ENCODE measurements around the gene TSSK2. TPM values are rescaled to one million over a fixed set of nuclear protein-coding genes. Genes with fewer than 3 reads are reported as not detected.
"Not testable (repeated sequence)": the region's sequence is repeated elsewhere in the genome, so short reads cannot be mapped to it uniquely, and the experiment has no call there.

TSSK2 gene
- total and polyA plus RNA-seq, 2 donors: 0.09 TPM; not detected in 1

- Histone ChIP-seq H3K4me1 (ENCODE audit: control insufficient read depth in 2 of 2, insufficient read depth in 2 of 2, low read length in 2 of 2) (peaks cover 0 to 8% of the 10 kb centered on the region in 2 donors), H3K36me3 (ENCODE audit: control insufficient read depth in 2 of 2, insufficient read depth in 2 of 2, low read length in 1 of 2) (no peaks in the 10 kb centered on the region), H3K9me3 (ENCODE audit: control insufficient read depth in 2 of 2, insufficient read depth in 1 of 2, low read length in 1 of 2) (peaks cover 5 to 15% of the 10 kb centered on the region in 2 donors), H3K27me3 (ENCODE audit: control insufficient read depth in 2 of 2, insufficient read depth in 1 of 2, low read length in 1 of 2) (peaks cover 53 to 76% of the 10 kb centered on the region in 2 donors), H3K27ac (ENCODE audit: low read depth in 1 of 2, low read length in 1 of 2) (no peak overlapping the region), H3K4me3 (ENCODE audit: low read length in 2 of 2) (no peak overlapping the region)
- no peak for DNase-seq (ENCODE audit: low read depth in 6 of 9, low spot score in 9 of 9)
- WGBS: 61% methylated on average over 10 of the region's 10 CpGs
These were observed 20.5 kb downstream of the TSSK2 start for GRCh38 chr22:19151329-19152191.

GRCh38 chr22:19152942-19153883 is 22.1 kb downstream of the TSSK2 start:
- peaks cover 5 to 15% of the 10 kb centered on the region in 2 donors for H3K9me3 ChIP-seq (ENCODE audit: control insufficient read depth in 2 of 2, insufficient read depth in 1 of 2, low read length in 1 of 2)

DNA sequence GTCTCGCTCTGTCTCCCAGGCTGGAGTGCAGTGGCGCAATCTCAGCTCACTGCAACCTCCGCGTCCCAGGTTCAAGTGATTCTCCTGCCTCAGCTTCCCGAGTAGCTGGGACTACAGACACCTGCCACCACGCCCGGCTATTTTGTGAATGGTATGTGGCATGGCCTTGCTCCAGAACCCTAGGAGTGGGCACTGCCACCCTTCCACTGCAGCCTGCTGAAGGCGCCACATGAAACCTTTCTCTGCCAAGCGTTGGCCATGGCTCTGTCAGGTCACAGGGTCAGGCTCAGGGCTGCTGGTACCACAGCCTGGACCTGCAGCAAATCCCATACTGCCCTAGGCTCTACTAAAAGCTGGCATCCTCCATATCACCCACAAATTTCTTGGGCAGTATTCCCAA is 25.0 kb downstream of the TSSK2 start:
- not testable (repeated sequence) for DNase-seq (ENCODE audit: low read depth in 6 of 9, low spot score in 9 of 9)
- WGBS: 94% methylated on average over 9 of the region's 9 CpGs
- H3K27me3 ChIP-seq (ENCODE audit: control insufficient read depth in 2 of 2, insufficient read depth in 1 of 2, low read length in 1 of 2): peaks cover 11 to 43% of the 10 kb centered on the region in 2 donors

More at GRCh38 chr22:19152942-19153883, 22.1 kb downstream of the TSSK2 start:
- no peak for DNase-seq (ENCODE audit: low read depth in 6 of 9, low spot score in 9 of 9)
- H3K27me3 ChIP-seq (ENCODE audit: control insufficient read depth in 2 of 2, insufficient read depth in 1 of 2, low read length in 1 of 2): peaks cover 40 to 62% of the 10 kb centered on the region in 2 donors
- H3K27ac ChIP-seq (ENCODE audit: low read depth in 1 of 2, low read length in 1 of 2): no peak overlapping the region
- WGBS: 68% methylated on average over 11 of the region's 11 CpGs
- H3K4me3 ChIP-seq (ENCODE audit: low read length in 2 of 2): no peak overlapping the region
- no peaks in the 10 kb centered on the region for H3K36me3 ChIP-seq (ENCODE audit: control insufficient read depth in 2 of 2, insufficient read depth in 2 of 2, low read length in 1 of 2)
- peaks cover 0 to 8% of the 10 kb centered on the region in 2 donors for H3K4me1 ChIP-seq (ENCODE audit: control insufficient read depth in 2 of 2, insufficient read depth in 2 of 2, low read length in 2 of 2)

DNA sequence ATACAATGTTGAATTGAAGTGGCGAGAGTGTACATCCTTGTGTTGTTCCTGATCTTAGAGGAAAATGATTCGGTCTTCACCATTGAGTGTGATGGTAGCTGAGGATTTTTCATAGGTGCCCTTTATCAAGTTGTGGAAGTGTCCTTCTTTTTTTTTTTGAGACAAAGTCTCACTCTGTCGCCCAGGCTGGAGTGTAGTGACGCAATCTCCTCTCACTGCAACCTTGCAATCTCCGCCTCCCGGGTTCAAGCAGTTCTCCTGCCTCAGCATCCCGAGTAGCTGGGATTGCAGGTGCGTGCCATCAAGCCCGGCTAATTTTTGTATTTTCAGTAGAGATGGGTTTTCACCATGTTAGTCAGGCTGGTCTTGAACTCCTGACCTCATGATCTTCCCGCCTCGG is 27.5 kb downstream of the TSSK2 start:
- 96% methylated on average over 11 of the region's 11 CpGs for WGBS
- H3K9me3 ChIP-seq (ENCODE audit: control insufficient read depth in 2 of 2, insufficient read depth in 1 of 2, low read length in 1 of 2); H3K4me3 ChIP-seq (ENCODE audit: low read length in 2 of 2); H3K27ac ChIP-seq (ENCODE audit: low read depth in 1 of 2, low read length in 1 of 2); DNase-seq (ENCODE audit: low read depth in 6 of 9, low spot score in 9 of 9); H3K4me1 ChIP-seq (ENCODE audit: control insufficient read depth in 2 of 2, insufficient read depth in 2 of 2, low read length in 2 of 2); H3K36me3 ChIP-seq (ENCODE audit: control insufficient read depth in 2 of 2, insufficient read depth in 2 of 2, low read length in 1 of 2): not testable (repeated sequence)
- H3K27me3 ChIP-seq (ENCODE audit: control insufficient read depth in 2 of 2, insufficient read depth in 1 of 2, low read length in 1 of 2): peaks cover 0 to 27% of the 10 kb centered on the region in 2 donors

More for the DNA sequence above, 25.0 kb downstream of the TSSK2 start:
- H3K27ac ChIP-seq (ENCODE audit: low read depth in 1 of 2, low read length in 1 of 2); H3K4me3 ChIP-seq (ENCODE audit: low read length in 2 of 2); H3K9me3 ChIP-seq (ENCODE audit: control insufficient read depth in 2 of 2, insufficient read depth in 1 of 2, low read length in 1 of 2); H3K4me1 ChIP-seq (ENCODE audit: control insufficient read depth in 2 of 2, insufficient read depth in 2 of 2, low read length in 2 of 2); H3K36me3 ChIP-seq (ENCODE audit: control insufficient read depth in 2 of 2, insufficient read depth in 2 of 2, low read length in 1 of 2): not testable (repeated sequence)

DNA sequence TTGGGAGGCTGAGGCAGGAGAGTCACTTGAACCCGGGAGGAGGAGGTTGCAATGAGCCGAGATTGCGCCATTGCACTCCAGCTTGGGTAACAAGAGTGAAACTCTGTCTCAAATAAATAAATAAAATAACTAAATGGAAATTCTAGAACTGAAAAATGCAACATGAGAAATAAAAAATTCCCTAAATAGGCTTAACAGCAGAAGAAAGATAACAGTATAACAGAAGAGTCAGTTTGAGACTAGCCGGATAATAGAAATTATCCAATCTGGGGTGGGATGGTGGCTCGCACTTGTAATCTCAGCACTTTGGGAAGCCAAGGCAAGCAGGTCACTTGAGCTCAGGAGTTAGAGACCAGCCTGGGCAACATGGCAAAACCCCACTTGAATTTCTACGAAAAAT is 33.3 kb downstream of the TSSK2 start:
- Histone ChIP-seq H3K9me3 (ENCODE audit: control insufficient read depth in 2 of 2, insufficient read depth in 1 of 2, low read length in 1 of 2) (no peaks in the 10 kb centered on the region), H3K27me3 (ENCODE audit: control insufficient read depth in 2 of 2, insufficient read depth in 1 of 2, low read length in 1 of 2) (peaks cover 20 to 42% of the 10 kb centered on the region in 2 donors), H3K4me1 (ENCODE audit: control insufficient read depth in 2 of 2, insufficient read depth in 2 of 2, low read length in 2 of 2) (no peaks in the 10 kb centered on the region), H3K36me3 (ENCODE audit: control insufficient read depth in 2 of 2, insufficient read depth in 2 of 2, low read length in 1 of 2) (no peaks in the 10 kb centered on the region), H3K4me3 (ENCODE audit: low read length in 2 of 2) (no peak overlapping the region), H3K27ac (ENCODE audit: low read depth in 1 of 2, low read length in 1 of 2) (no peak overlapping the region)
- DNase-seq (ENCODE audit: low read depth in 6 of 9, low spot score in 9 of 9): no peak
- 99% methylated on average over 6 of the region's 6 CpGs for WGBS

DNA sequence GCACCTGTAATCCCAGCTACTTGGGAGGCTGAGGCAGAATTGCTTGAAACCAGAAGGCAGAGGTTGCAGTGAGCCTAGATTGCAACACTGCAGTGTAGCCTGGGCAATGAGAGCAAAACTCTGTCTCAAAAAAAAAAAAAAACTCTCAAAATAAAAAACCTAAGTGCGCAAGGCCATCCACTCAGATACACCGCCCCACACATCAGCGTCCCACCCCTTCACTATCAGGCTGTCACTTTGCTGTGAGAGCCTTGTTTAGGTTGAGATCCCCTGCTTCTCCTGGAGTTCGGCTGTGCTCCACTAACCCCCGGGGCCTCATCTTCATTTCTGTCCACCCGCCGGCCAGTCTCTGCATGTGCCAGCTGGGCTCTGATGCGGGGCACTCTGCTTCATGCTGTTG is 35.3 kb downstream of the TSSK2 start:
- 88% methylated on average over 8 of the region's 8 CpGs for WGBS
- no peak overlapping the region for H3K27ac ChIP-seq (ENCODE audit: low read depth in 1 of 2, low read length in 1 of 2)
- H3K36me3 ChIP-seq (ENCODE audit: control insufficient read depth in 2 of 2, insufficient read depth in 2 of 2, low read length in 1 of 2): no peaks in the 10 kb centered on the region
- H3K4me3 ChIP-seq (ENCODE audit: low read length in 2 of 2): no peak overlapping the region
- peaks cover 0 to 7% of the 10 kb centered on the region in 2 donors for H3K4me1 ChIP-seq (ENCODE audit: control insufficient read depth in 2 of 2, insufficient read depth in 2 of 2, low read length in 2 of 2)
- peaks cover 0 to 4% of the 10 kb centered on the region in 2 donors for H3K9me3 ChIP-seq (ENCODE audit: control insufficient read depth in 2 of 2, insufficient read depth in 1 of 2, low read length in 1 of 2)
- DNase-seq (ENCODE audit: low read depth in 6 of 9, low spot score in 9 of 9): no peak
- peaks cover 35 to 60% of the 10 kb centered on the region in 2 donors for H3K27me3 ChIP-seq (ENCODE audit: control insufficient read depth in 2 of 2, insufficient read depth in 1 of 2, low read length in 1 of 2)

DNA sequence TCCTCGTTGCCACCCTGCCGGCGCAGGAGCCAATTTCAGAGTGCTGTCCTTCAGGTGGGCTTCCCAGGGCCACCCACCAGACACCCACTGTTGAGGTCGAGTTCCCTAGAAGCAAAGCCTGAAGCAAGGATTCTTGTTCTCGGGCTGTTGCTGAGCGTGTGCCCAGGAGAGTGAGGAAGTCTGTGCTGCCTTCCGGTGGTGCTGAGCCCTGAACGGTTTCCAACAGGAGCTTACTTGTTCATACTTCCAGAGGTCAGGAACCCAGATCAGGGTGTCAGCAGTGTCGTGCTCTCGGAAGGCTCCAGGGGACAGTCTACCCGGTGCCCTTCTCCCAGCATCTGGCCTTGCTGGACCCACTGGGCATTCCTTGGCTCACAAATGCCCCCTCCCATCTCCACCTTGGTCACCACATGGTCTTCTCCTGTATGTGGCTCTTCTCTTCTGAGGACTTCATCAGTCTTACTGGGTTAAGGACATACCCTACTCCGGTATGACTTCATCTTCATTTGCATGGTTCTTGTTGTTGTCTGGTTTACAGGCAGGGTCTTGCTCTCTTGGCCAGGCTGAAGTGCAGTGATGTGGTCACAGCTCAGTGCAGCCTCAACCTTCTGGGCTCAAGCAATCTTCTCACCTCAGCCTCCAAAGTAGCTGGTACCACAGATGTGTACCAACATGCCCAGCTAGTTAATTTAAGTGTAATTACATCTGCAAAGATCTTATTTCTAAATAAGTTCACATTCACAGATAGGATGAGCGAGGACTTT is 36.2 kb downstream of the TSSK2 start:
- H3K27ac ChIP-seq (ENCODE audit: low read depth in 1 of 2, low read length in 1 of 2): no peak overlapping the region
- peaks cover 0 to 4% of the 10 kb centered on the region in 2 donors for H3K9me3 ChIP-seq (ENCODE audit: control insufficient read depth in 2 of 2, insufficient read depth in 1 of 2, low read length in 1 of 2)
- no peaks in the 10 kb centered on the region for H3K36me3 ChIP-seq (ENCODE audit: control insufficient read depth in 2 of 2, insufficient read depth in 2 of 2, low read length in 1 of 2)
- peaks cover 35 to 55% of the 10 kb centered on the region in 2 donors for H3K27me3 ChIP-seq (ENCODE audit: control insufficient read depth in 2 of 2, insufficient read depth in 1 of 2, low read length in 1 of 2)
- DNase-seq (ENCODE audit: low read depth in 6 of 9, low spot score in 9 of 9): no peak
- peaks cover 3 to 11% of the 10 kb centered on the region in 2 donors for H3K4me1 ChIP-seq (ENCODE audit: control insufficient read depth in 2 of 2, insufficient read depth in 2 of 2, low read length in 2 of 2)
- H3K4me3 ChIP-seq (ENCODE audit: low read length in 2 of 2): no peak overlapping the region
- 85% methylated on average over 13 of the region's 13 CpGs for WGBS

DNA sequence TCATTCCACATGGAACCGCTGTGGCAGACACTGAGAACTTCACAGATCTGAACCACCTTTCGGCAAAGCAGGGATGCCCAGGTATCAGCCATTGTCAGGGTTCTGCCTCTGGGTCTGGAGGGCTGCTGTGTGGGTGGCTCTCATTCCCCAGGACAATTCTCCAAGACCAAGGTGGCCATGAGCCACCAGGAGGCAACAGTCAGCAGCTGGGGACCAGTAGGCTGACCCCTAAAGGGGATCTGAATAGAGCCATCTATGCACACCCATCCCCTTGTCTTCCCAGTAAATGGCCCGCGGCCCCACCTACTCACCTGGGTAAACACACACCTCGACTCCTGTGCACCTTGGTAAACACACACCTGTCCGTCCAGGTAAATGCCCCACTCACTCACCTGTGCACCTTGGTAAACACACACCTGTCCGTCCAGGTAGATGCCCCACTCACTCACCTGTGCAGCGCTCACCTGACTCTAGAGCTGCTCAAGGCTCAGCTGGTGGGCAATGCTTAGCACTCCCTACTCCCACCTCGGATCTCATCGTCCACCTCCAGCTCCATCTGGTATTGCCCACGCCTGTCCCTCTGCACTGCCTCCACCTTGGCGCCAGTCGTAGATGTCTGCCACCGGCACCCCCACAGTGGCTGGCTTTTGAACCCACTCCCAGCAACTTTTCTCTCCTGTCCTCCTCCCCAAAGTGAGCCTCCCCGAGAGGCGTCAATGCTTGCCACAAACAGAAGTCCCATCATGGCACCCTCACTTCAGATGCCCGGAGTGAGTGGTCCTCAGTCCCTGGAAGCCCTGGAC is 37.2 kb downstream of the TSSK2 start:
- H3K9me3 ChIP-seq (ENCODE audit: control insufficient read depth in 2 of 2, insufficient read depth in 1 of 2, low read length in 1 of 2): peaks cover 0 to 4% of the 10 kb centered on the region in 2 donors
- DNase-seq (ENCODE audit: low read depth in 6 of 9, low spot score in 9 of 9): no peak
- WGBS: 75% methylated on average over 17 of the region's 17 CpGs
- peaks cover 35 to 51% of the 10 kb centered on the region in 2 donors for H3K27me3 ChIP-seq (ENCODE audit: control insufficient read depth in 2 of 2, insufficient read depth in 1 of 2, low read length in 1 of 2)
- H3K36me3 ChIP-seq (ENCODE audit: control insufficient read depth in 2 of 2, insufficient read depth in 2 of 2, low read length in 1 of 2): no peaks in the 10 kb centered on the region
- no peak overlapping the region for H3K4me3 ChIP-seq (ENCODE audit: low read length in 2 of 2)
- no peak overlapping the region for H3K27ac ChIP-seq (ENCODE audit: low read depth in 1 of 2, low read length in 1 of 2)
- peaks cover 9 to 21% of the 10 kb centered on the region in 2 donors for H3K4me1 ChIP-seq (ENCODE audit: control insufficient read depth in 2 of 2, insufficient read depth in 2 of 2, low read length in 2 of 2)
